HEK293T (cell line): Measurements from ENCODE around the gene KCNA1.

Source experiments
- BHLHE40 ChIP-seq: fragments of 450-650 bp; IDR thresholded peaks from 2 replicates; pipeline ENCODE4 v1.6.1; 2016; ENCODE audit warnings: mild to moderate bottlenecking, moderate library complexity, borderline replicate concordance
- FOXA1 ChIP-seq: fragments of 450-650 bp; IDR thresholded peaks from 2 replicates; pipeline ENCODE4 v1.6.1; 2016; ENCODE audit warnings: mild to moderate bottlenecking
- TARDBP ChIP-seq: fragments of 450-650 bp; IDR thresholded peaks from 2 replicates; pipeline ENCODE4 v1.6.1; 2016

GRCh38 chr12:4951083-4951482, 41.4 kb downstream of the KCNA1 start:
- TF ChIP-seq FOXA1: no peak
- no peak for TF ChIP-seq BHLHE40
- no peak for TF ChIP-seq TARDBP
